OCI-LY3 (cell line): Measurements from ENCODE around the gene UGT1A4.

Experiments
- CTCF ChIP-seq: fragments of 200-600, 300-600 bp; sonication (generic); IDR thresholded peaks from 2 replicates; pipeline ENCODE4 v1.5.1; 2014; ENCODE audit warnings: antibody characterized with exemption, low read length, low read depth
- EZH2phosphoT487 ChIP-seq: fragments of 200-600 bp; shearing (Covaris generic); IDR thresholded peaks from 2 replicates; pipeline ENCODE4 v1.6.1; 2018; ENCODE audit warnings: antibody characterized with exemption, mixed run types, low read depth

GRCh38 chr2:233712611-233713261 lies 5.8 kb upstream of the UGT1A4 start, which contains the start of gene UGT1A5:
- TF ChIP-seq CTCF (no peak), EZH2phosphoT487 (no peak)
